B cell (primary cell): Measurements from ENCODE around the gene TMEM86A. TPM values are rescaled to one million over a fixed set of nuclear protein-coding genes. Genes with fewer than 3 reads are reported as not detected.
"Not testable (repeated sequence)": the region's sequence is repeated elsewhere in the genome, so short reads cannot be mapped to it uniquely, and the experiment has no call there.

Experiments used
- ATAC-seq: fragments of 200-7000 bp; cut with Tn5 transposase; one replicate; pipeline ENCODE4 v1.10.0; 2021; ENCODE audit warnings: low read depth, mild to moderate bottlenecking, moderate number of reproducible peaks, moderate library complexity
- CTCF ChIA-PET: fragments of 350-600 bp; sonication (Branson Sonifier 250); formaldehyde crosslinking; loops from one replicate; lab custom pipeline; 2021; ENCODE audit warnings: antibody characterized with exemption, inconsistent platforms; lab: Charles Lee
- POLR2A ChIA-PET: fragments of 350-600 bp; sonication (Branson Sonifier 250); formaldehyde crosslinking; loops from one replicate; lab custom pipeline; 2021; ENCODE audit warnings: antibody characterized with exemption; lab: Charles Lee
- DNase-seq: peaks from one replicate; pipeline ENCODE4 v3.0.0; 2013
- H2AFZ ChIP-seq: 2 replicates; pipeline ENCODE4 v1.6.1; 2012; ENCODE audit warnings: mild to moderate bottlenecking, low read depth, low read length; ENCODE audit not compliant: insufficient read depth, poor library complexity, severe bottlenecking
- H3K27ac ChIP-seq, 2 donors: 1 replicate in 1 of 2; 2 replicates in 1 of 2; pipeline ENCODE4 v1.5.1; 2012 to 2013; ENCODE audit warnings: low read length in 2 of 2, mild to moderate bottlenecking in 2 of 2, moderate library complexity in 1 of 2
- H3K27me3 ChIP-seq, 4 experiments: fragments of 200-600 bp in 1 of 4; sonication (generic) in 1 of 4; replicated peaks in 1 of 4; 1 replicate in 2 of 4; 2 replicates in 2 of 4; pipeline versions ENCODE4 v1.6.1 to v1.7.0; 2013 to 2016; ENCODE audit warnings: low read length in 3 of 4, mild to moderate bottlenecking in 2 of 4, mixed read lengths in 1 of 4, moderate library complexity in 1 of 4; ENCODE audit not compliant: insufficient read depth in 4 of 4, control insufficient read depth in 3 of 4; ENCODE audit errors: control extremely low read depth in 1 of 4
- H3K36me3 ChIP-seq, 2 experiments: replicated peaks in 1 of 2; 1 replicate in 1 of 2; 2 replicates in 1 of 2; pipeline versions ENCODE4 v1.6.1 to v1.7.1; 2013; ENCODE audit warnings: low read length in 1 of 2; ENCODE audit not compliant: insufficient read depth in 2 of 2, control insufficient read depth in 1 of 2; ENCODE audit errors: control extremely low read depth in 1 of 2, extremely low read depth in 1 of 2
- H3K4me1 ChIP-seq, 2 donors: fragments of 200-600 bp in 1 of 2; sonication (generic) in 1 of 2; 1 replicate in 1 of 2; 2 replicates in 1 of 2; pipeline versions ENCODE4 v1.5.1 to v1.6.1; 2013 to 2017; ENCODE audit warnings: low read length in 2 of 2; ENCODE audit not compliant: control insufficient read depth in 2 of 2, insufficient read depth in 2 of 2
- H3K4me2 ChIP-seq: replicated peaks from 2 replicates; pipeline ENCODE3; 2012; ENCODE audit warnings: mild to moderate bottlenecking, low read depth, low read length; ENCODE audit not compliant: poor library complexity, severe bottlenecking
- H3K4me3 ChIP-seq, 5 experiments: fragments of 200-600 bp in 1 of 5; sonication (generic) in 1 of 5; 1 replicate in 3 of 5; 2 replicates in 2 of 5; pipeline versions ENCODE4 v1.5.1 to v1.7.0; 2011 to 2016; ENCODE audit warnings: low read length in 4 of 5, mild to moderate bottlenecking in 4 of 5, low read depth in 2 of 5, control low read depth in 1 of 5, moderate library complexity in 1 of 5; ENCODE audit not compliant: insufficient read depth in 1 of 5; ENCODE audit errors: control extremely low read depth in 1 of 5, extremely low read depth in 1 of 5
- H3K79me2 ChIP-seq: fragments of 200-600 bp; sonication (generic); one replicate; pipeline ENCODE4 v1.6.0; 2016; ENCODE audit warnings: low read length; ENCODE audit not compliant: control insufficient read depth, insufficient read depth
- H3K9ac ChIP-seq: fragments of 200-600 bp; sonication (generic); 2 replicates; pipeline ENCODE4 v1.6.1; 2017; ENCODE audit warnings: mild to moderate bottlenecking, low read length, moderate library complexity
- H3K9me3 ChIP-seq, 3 donors: one replicate each; pipeline versions ENCODE4 v1.6.1 to v1.7.1; 2013; ENCODE audit warnings: low read length in 2 of 3; ENCODE audit not compliant: control insufficient read depth in 2 of 3, insufficient read depth in 1 of 3; ENCODE audit errors: control extremely low read depth in 1 of 3
- H4K20me1 ChIP-seq: 2 replicates; pipeline ENCODE4 v1.6.0; 2012; ENCODE audit warnings: mild to moderate bottlenecking, low read length; ENCODE audit not compliant: insufficient read depth, control insufficient read depth, poor library complexity, severe bottlenecking
- H3K27ac Mint-ChIP-seq: one replicate; pipeline ENCODE4 v1.8.0; 2021; ENCODE audit warnings: mixed read lengths
- H3K27me3 Mint-ChIP-seq: one replicate; pipeline ENCODE4 v1.8.0; 2021; ENCODE audit warnings: mixed read lengths
- H3K4me1 Mint-ChIP-seq: one replicate; pipeline ENCODE4 v1.8.0; 2021; ENCODE audit warnings: mixed read lengths
- H3K4me3 Mint-ChIP-seq: one replicate; pipeline ENCODE4 v1.8.0; 2021; ENCODE audit warnings: mixed read lengths
- H3K9me3 Mint-ChIP-seq: one replicate; pipeline ENCODE4 v1.8.0; 2022; ENCODE audit warnings: mixed read lengths; ENCODE audit not compliant: insufficient read depth
- EZH2 ChIP-seq: IDR thresholded peaks from 2 replicates; pipeline ENCODE4 v1.6.1; 2012; ENCODE audit warnings: borderline replicate concordance, low read depth, mild to moderate bottlenecking, moderate library complexity, low read length; ENCODE audit not compliant: insufficient read depth, poor library complexity, severe bottlenecking
- WGBS: methylation state at CpG from one replicate; pipeline ENCODE4 v1.1.5; 2013; ENCODE audit warnings: missing lambda C conversion rate; ENCODE audit not compliant: insufficient coverage; 5-methylcytosine and 5-hydroxymethylcytosine counted together
- intact Hi-C: fragments of 100-400 bp; cut with micrococcal nuclease; formaldehyde crosslinking; loops from one replicate; pipeline ENCODE4 v1.10.0; 2022
- polyA plus RNA-seq: library from polyadenylated mRNA; depleted of rRNA; stranded (reverse); fragments of >200 nt; gene quantifications from 2 replicates; pipeline ENCODE4 v1.2.3, GENCODE V29; 2012
- total RNA-seq, 2 donors: library from RNA; stranded (reverse); fragments of 120-200 nt in 1 of 2; gene quantifications; 1 replicate in 1 of 2; 2 replicates in 1 of 2; pipeline versions ENCODE4 v1.2.3 to v1.2.4, GENCODE V29; 2013 to 2022
- TF ChIP-seq, protein P1 (sequence below): fragments of 200-600 bp; IDR thresholded peaks from one replicate; pipeline ENCODE4 v1.8.0; 2022; ENCODE audit warnings: antibody characterized with exemption, mild to moderate bottlenecking

TMEM86A gene
- total and polyA plus RNA-seq, 2 donors (not counting 1 experiment from before 2014, with no cell fraction given), result 0.40 to 1.1 TPM

DNA sequence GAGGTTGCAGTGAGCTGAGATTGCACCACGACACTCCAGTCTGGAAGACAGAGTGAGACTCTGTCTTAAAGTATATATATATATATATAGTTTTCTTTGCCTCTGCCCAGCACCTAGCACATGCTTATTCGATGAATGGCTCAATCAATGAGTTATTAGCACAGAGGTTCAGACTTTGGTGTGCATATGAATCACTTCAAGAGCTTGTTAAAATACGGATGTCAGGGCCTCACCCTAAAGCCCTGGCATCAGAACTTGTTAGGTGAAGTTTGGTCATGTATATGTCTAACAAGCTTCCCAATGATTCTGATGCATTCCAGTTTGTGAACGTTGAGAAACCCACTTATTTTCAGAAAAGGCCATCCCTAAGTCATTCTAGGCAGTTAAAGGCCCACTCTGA lies 21.8 kb upstream of the TMEM86A start:
- Histone ChIP-seq H3K27me3 (peaks cover 0 to 5% (median 0%) of the 10 kb centered on the region in 4 experiments), H4K20me1 (no peaks in the 10 kb centered on the region), H3K9me3 (no peaks in the 10 kb centered on the region), H3K4me1 (no peaks in the 10 kb centered on the region), H3K4me3 (no peak overlapping the region), H3K36me3 (no peaks in the 10 kb centered on the region), H2AFZ (no peak overlapping the region), H3K4me2 (no peak overlapping the region), H3K27ac (no peak overlapping the region), H3K9ac (no peak overlapping the region), H3K79me2 (no peaks in the 10 kb centered on the region)
- TF ChIP-seq, protein P1, sequence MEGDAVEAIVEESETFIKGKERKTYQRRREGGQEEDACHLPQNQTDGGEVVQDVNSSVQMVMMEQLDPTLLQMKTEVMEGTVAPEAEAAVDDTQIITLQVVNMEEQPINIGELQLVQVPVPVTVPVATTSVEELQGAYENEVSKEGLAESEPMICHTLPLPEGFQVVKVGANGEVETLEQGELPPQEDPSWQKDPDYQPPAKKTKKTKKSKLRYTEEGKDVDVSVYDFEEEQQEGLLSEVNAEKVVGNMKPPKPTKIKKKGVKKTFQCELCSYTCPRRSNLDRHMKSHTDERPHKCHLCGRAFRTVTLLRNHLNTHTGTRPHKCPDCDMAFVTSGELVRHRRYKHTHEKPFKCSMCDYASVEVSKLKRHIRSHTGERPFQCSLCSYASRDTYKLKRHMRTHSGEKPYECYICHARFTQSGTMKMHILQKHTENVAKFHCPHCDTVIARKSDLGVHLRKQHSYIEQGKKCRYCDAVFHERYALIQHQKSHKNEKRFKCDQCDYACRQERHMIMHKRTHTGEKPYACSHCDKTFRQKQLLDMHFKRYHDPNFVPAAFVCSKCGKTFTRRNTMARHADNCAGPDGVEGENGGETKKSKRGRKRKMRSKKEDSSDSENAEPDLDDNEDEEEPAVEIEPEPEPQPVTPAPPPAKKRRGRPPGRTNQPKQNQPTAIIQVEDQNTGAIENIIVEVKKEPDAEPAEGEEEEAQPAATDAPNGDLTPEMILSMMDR, result no peak
- no peak for TF ChIP-seq EZH2
- Mint-ChIP-seq H3K4me1 (peaks cover 2% of the 10 kb centered on the region), H3K27ac (no peak overlapping the region), H3K27me3 (peaks cover 8% of the 10 kb centered on the region), H3K4me3 (no peak overlapping the region), H3K9me3 (no peaks in the 10 kb centered on the region)
- ATAC-seq, result no peak
- ChIA-PET POLR2A (no interaction called here), CTCF (no interaction called here)
- no peak for DNase-seq
- intact Hi-C loops, result no loop called here
- 88% methylated on average over 2 of the region's 4 CpGs for WGBS

DNA sequence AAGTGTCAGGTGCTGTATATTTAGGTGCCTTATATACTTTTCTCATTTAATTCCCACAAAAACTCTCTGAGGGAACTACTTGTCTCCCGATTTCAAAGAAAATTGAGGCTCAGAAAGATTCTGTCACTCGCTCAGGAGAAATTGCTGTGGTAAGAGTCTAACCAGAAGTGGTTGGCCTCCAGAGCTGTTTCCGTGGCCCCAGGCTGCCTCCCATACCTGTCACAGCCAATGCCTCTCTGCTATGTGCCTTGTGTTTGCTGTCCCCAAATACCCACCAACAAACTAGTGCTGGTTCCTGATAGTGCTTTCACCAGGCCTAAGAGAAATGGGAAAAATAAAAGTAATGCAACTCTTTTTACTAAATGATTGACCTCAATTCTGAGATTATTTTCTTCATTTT lies 21.0 kb upstream of the TMEM86A start:
- Histone ChIP-seq H3K79me2 (no peaks in the 10 kb centered on the region), H3K4me1 (no peaks in the 10 kb centered on the region), H4K20me1 (no peaks in the 10 kb centered on the region), H2AFZ (no peak overlapping the region), H3K27ac (no peak overlapping the region), H3K4me2 (no peak overlapping the region), H3K4me3 (no peak overlapping the region), H3K36me3 (no peaks in the 10 kb centered on the region), H3K9ac (no peak overlapping the region), H3K9me3 (no peaks in the 10 kb centered on the region), H3K27me3 (peaks cover 0 to 5% (median 0%) of the 10 kb centered on the region in 4 experiments)
- DNase-seq (no peak), ATAC-seq (no peak)
- Mint-ChIP-seq H3K4me1 (no peaks in the 10 kb centered on the region), H3K4me3 (no peak overlapping the region), H3K27me3 (peaks cover 8% of the 10 kb centered on the region), H3K9me3 (no peaks in the 10 kb centered on the region), H3K27ac (no peak overlapping the region)
- WGBS, result 83% methylated on average over 1 of the region's 3 CpGs
- CTCF ChIA-PET, result no interaction called here
- TF ChIP-seq EZH2, result no peak
- TF ChIP-seq, protein P1, result no peak
- intact Hi-C loops, result no loop called here
- POLR2A ChIA-PET, result no interaction called here

DNA sequence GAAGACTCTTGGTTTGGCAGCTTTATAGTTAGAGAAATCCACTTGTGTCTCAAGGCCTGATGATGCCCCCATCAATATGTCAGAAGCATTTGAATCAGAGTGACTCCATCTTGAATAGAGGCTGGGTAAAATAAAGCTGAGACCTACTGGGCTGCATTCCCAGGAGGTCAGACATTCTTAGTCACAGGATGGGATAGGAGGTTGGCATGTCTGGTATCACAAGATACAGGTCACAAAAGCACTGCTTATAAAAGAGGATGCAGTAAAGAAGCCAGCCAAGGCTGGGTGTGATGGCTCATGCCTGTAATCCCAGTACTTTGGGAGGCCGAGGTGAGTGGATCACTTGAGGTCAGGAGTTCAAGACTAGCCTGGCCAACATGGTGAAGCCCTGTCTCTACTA lies 16.6 kb upstream of the TMEM86A start:
- H4K20me1 ChIP-seq, H3K36me3 ChIP-seq, DNase-seq, POLR2A ChIA-PET, H3K27me3 ChIP-seq, CTCF ChIA-PET, H3K27ac Mint-ChIP-seq, H3K4me3 ChIP-seq, H3K4me1 ChIP-seq, intact Hi-C loops, H2AFZ ChIP-seq, H3K4me1 Mint-ChIP-seq, H3K9me3 ChIP-seq, H3K4me2 ChIP-seq, H3K4me3 Mint-ChIP-seq, ATAC-seq, H3K79me2 ChIP-seq, H3K27ac ChIP-seq, H3K9ac ChIP-seq, H3K9me3 Mint-ChIP-seq: not testable (repeated sequence)
- WGBS, result no CpG with 5 or more reads among the region's 1 CpG
- H3K27me3 Mint-ChIP-seq, result peaks cover 21% of the 10 kb centered on the region
